ENCODE measurements around the gene SORCS2.

Gene SORCS2

DNA sequence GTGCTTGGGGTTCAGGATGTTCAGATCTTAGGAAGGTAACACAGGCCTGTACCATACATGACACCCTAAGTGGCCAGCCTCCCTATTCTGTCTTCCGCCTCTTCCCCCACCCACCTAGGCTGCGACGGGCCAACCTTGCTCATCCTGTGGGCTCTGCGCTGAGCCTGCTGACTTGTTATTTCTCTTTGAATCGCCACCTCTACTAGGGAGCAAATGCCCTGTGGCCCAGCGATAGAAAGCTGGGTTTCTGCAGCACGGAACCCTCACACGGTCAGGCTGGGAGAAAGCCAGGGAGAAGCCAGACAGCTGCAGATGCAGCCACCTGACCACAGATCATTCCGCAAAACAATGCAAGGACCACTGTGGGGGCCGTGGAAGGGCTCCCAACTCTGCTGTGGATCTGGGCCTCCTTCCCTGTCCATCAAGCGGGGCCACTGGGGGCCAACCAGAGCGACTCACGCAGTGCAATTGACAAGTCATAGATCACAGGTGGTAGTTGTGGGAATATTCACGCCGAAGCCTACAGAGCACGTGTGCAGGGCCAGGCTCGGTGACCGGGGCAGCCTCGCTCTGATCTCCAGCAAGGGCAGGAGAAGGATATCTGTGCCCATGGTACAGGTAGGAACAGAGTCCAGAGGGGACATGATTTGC lies 519.8 kb downstream of the SORCS2 start:
- DNase-seq (ENCODE audit: low spot score), result no peak

DNA sequence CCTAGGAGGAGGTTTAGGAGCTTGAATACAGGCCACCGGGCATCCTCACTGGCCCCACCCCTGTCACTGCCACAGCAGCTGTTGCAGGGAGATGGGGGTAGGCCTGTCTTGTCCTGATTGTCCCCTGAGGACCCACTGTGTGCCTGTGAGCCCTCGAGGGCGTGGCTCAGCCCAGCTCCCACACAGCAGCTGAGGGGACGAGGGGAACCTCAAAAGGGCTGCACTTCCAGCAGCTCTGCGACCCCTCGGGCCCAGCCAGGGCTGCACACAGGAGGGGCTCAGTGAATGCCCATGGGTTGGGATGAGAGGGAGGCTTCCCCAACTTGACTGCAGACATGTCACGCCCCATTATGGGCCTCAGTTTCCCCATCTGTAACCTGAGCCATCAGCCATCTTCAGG lies 521.4 kb downstream of the SORCS2 start:
- DNase-seq (ENCODE audit: low spot score), result no peak

DNA sequence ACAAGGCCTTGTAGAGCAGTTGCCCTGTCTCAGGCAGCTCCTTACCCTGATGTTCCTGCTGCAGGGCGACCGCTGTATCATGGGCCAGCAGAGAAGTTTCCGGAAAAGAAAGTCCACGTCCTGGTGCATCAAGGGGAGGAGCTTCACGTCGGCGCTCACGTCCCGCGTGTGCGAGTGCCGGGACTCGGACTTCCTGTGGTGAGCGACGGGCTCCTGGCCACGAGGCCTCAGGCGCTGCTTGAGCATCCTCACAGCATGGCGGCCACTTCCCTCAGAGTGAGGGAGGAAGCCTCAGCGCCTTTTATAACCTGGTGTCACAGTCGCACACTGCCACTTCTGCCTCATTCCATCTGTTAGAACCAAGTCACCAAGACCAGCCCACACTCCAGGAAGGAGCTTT lies 521.8 kb downstream of the SORCS2 start:
- no peak for DNase-seq (ENCODE audit: low spot score)

DNA sequence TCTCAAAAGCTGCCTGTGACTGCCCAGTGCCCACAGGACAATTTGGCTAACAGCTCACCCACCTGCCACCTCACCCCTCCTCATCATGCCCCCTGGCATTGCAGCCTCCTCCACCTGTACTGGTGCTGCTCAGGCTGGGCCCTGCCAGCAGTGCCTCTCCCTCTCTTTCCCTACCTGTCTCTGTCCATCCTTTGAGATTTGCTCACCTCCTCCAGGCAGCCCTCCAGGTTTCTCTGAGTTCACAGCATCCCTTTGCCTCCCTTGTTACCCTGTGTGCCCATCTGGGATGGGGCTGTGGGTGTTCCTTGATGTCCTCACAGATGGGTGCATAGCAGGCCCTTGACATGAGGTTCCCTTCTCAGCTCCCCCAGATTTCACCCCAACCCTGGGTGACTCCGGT lies 522.4 kb downstream of the SORCS2 start:
- no peak for DNase-seq (ENCODE audit: low spot score)

DNA sequence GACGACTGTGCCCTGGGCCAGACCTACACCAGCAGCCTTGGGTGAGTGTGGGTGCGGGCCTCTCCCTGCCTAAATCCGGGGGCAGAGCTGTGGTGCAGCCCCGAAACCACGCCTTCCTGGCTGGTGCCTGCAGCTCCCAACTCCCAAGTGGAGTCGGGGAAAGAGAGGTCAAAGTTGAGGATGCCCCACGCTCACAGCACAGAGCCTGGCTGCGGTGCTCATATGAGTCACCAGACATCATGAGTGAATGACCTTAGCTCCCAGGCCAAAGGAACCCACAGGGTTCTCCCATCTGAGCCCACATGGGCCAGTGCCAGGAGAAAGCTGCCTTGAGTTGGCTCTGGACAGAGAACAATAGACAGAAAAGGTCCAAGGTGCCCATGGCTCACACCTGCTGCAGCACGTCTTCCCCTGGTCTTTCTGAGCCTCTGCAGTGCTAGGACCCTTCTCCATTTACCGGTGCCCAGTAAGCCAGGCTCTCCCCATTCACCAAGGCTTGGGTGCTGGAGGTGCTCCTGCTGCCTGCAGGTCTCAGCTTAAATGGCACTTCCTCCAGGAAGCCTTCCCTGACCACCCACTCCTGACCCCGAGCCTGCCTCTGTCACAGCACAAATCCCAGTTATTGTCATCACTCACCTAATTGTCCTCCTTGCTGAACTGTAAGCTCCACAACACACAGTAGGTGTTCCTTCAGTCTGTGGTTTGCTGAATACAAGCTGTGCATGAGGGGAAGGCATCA lies 523.1 kb downstream of the SORCS2 start:
- DNase-seq (ENCODE audit: low spot score), result no peak

DNA sequence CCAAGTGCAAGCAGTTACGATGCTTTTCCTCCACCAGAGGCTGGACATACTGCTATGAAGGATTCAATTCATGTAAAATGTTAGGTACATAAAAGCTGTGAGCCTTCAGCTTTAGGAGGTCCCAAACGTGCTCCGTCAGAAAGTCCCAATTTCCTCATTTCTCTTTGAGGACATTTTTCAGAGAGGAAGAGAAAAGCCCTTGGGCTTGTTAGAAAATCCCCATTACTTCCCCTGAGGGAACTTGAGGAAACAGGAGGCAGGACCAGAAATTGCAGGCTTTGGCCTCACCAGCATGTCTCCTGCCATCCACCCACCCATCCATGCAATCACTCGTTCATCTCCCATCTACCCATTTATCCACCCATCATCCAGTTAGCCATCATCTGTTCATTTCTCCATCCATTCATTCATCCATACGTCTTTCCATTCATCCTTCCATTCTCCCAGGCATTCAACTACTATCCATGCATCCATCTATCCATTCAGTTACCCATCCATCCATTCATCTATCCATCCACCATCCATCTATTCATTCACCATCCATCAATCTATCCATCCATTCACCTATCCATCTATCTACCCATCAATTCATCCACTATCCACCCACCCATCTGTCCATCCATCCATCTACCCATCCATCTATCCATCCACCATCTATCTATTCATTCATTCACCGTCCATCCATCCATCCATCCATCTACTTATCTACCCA lies 523.8 kb downstream of the SORCS2 start:
- no peak for DNase-seq (ENCODE audit: low spot score)

DNA sequence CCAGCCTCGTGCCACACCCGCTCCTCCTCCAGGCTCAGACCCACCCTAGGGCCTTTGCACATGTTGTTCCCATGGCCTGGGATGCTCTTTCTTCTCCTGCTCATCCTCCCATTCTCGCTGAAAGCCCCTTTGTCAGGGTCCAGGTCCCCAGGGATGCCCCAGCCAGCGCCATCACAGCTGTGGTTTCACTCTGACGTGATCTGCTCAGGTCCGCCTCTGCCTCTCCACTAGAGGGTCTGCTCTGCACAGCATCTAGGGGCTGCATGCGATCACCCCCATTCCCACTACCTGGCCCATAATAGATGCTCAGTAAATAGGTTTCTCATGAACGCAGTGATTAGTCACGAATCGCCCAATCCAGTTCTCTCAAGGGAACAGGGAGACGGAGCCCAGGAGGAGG lies 524.8 kb downstream of the SORCS2 start:
- DNase-seq (ENCODE audit: low spot score), result no peak

DNA sequence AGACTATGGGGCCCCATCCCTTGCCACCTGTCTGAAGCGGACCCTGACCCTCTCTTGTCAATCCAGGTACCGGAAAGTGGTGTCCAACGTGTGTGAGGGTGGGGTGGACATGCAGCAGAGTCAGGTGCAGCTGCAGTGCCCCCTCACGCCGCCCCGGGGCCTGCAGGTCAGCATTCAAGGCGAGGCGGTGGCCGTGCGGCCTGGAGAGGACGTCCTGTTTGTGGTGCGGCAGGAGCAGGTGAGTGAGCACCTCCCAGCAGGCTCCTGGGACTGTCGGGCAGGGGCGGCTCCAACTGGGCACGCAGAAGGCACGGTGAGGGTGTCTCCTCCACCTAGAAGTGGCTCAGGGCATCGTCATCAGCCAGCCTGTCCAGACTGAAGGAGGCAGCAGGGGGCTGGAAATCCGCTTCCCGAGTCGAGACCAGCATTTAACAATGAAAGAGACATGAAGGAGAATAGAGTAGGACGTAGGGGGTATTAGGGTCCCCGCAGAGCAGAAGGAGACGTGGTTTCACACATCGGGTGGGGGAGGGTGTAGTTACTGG lies 525.7 kb downstream of the SORCS2 start:
- no peak for DNase-seq (ENCODE audit: low spot score)

DNA sequence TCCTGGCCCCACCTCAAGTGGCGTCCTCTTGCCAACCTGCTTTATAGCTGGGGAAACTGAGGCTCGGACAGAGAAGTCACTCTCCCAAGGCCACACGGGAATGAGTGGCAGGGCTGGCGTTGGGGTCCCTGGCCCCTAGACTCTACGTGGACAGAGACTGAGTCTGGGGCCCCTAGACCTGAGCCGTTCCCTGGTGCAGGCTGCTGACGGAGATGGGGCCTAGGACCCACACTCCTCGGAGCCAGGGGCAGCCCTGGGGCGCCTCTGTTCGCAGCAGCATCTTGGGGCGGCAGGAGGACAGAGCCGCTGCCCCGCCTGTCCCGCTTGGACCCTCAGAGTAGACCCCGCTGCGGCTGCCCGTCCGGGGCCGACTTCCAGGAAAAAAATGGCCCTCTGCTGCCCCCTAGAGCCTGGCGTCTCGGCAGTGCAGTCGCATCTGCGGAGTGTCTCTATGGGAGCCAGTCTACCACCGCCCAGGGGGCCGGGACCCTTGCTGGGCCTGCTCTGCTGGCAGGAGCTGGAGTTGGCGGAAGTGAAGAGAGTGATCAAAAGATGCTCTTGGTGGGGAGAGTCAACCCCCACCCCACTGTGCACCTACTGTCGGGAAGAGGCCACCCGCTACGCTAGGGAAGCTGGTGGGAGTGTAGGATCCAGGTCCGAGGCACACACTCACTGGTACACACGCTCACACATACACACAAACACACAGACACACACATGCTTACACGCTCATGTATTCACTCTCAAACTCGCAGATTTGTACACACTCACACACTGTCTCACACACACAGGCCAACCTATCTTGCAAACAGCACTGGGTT lies 527.2 kb downstream of the SORCS2 start:
- peak; percentile 89 for DNase-seq (ENCODE audit: low spot score)

DNA sequence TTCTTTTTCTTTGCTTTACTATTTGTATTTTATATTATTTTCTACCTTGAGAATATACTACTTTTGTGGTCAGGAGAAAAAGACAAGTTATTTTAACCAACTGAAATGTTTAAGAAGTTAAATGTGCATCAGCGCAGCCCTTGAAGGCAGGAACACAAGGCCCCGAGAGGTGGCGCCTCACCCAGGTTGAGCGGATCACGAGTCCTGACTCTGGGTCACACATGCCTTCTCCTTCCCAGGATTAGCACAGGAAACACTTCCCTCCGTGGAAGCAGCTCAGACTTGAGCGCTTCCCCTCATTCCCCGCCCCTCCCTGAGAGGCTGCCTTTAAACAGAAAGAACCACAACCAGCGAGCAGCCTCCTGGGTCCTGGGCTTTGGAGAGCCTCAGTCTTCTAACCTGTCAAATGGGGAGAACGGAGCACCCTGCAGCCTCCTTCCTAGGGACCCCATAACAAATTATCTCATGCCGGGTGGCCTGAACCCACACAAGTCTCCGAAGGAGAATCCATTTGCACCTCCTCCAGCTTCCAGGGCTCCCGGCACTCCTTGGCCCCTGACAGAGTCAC lies 529.7 kb downstream of the SORCS2 start:
- DNase-seq (ENCODE audit: low spot score), result no peak

DNA sequence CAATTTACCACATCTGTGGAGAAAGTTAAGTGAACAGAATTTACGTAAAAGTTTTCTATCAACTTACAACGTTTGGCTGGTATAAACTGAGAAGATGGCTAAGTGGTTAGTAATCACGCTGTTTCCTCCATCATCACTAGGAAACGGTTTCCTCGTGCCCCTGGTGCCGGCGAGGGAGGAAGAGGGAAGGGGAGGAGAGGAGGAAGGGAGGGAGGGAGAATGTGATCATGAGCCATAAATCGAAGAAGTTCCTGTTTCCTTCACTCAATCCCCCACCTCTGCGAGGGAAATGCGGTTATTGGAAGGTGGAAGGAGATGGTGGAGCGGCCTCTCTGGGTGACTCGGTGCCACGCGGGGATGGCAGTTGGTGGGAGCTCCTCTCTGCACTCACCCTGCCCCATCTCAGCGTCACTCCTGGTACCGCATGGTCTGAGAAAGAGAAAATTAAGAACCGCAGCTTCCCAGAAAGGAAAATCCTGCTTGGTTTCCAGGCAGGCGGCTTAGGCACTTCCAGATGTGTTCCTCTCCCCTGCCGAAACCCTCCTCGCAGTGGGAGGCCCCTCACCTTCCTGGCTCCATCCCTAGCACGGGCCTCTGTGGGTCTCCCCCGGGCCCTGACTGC lies 530.5 kb downstream of the SORCS2 start:
- DNase-seq (ENCODE audit: low spot score), result no peak

DNA sequence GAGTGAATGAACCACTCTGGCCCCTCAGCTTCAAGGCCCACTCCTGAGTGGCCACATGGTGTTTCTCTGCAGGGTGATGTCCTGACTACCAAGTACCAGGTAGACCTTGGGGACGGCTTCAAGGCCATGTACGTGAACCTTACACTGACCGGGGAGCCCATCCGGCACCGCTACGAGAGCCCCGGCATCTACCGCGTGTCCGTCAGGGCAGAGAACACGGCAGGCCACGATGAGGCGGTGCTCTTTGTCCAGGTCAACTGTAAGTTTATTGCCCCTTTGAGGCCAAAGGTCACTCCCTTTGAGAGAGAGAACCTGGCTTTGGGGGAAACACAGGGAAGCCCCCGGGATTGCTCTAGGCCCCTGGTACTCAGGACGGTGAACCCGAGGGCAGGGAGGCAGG lies 531.3 kb downstream of the SORCS2 start:
- no peak for DNase-seq (ENCODE audit: low spot score)

DNA sequence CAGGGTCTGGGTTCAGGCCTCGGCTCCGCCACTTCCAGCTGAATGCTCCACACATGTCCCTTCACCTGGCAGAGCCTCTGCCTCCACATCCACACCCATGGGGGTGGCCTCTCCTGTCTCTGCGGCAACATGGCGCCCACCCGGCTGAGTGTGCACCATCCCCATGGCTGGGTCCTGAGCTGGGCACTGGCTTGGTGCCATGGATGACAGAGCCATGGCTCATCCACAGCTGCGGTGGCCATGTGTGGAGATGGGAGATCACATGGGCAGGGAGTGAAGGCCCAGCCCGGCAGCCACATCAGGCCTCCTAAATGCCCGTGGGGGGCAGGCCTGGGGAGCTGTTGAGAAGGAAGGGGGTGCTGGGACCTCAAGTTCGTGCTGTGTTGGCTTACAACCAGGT lies 533.6 kb downstream of the SORCS2 start:
- peak; percentile 51 for DNase-seq (ENCODE audit: low spot score)

DNA sequence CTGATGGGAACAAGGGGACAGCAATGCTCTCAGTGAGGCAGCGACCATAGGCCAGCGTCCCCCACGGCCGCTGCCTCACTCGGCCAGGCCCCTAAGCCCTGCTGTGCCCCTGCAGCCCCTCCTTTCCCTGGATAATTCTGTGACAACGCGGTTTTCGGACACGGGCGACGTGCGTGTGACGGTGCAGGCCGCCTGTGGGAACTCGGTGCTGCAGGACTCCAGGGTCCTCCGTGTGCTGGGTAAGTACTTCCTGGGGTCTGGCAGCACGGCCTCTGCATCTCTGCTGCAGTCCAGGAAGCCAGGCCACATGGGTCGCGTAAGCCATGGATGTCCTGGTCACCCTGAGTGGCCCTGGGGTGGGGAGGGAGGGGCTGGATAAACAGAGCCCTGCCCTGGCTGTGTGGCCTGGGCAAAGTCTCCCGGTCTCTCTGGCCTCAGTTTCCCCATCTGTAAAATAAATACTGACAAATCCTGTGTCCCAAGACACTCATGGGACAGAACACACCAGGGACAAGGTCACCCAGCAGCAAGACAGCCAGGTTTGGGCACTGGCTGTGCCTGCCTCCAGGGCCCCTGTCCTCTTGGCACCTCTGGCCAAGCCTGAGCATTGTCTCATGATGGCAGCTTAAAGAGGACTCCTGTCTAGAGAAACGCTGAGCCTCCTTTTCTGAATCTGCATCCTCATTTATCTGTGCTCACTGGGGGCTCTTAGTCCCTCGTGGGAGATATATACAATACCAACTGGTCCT lies 534.5 kb downstream of the SORCS2 start:
- DNase-seq (ENCODE audit: low spot score), result no peak

DNA sequence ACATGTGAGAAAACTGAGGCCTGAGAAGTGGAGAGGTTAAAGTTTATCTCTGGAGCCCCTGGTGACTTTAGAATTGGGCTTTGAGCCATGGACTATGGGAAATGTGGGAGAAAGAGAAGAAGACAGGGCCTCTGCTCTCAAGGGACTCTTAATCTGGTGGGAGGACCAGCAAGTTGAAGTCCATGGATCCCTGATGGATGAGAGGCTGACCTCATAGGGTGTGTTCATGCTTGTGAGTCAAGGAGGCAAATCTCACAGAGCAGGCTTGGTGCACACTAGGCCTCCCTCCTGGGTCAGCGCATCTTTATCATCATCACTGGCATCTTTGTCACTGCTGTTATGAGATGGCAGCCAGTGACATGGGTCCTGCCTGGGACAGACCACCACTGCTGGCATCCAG lies 535.4 kb downstream of the SORCS2 start:
- peak; percentile 43 for DNase-seq (ENCODE audit: low spot score)

DNA sequence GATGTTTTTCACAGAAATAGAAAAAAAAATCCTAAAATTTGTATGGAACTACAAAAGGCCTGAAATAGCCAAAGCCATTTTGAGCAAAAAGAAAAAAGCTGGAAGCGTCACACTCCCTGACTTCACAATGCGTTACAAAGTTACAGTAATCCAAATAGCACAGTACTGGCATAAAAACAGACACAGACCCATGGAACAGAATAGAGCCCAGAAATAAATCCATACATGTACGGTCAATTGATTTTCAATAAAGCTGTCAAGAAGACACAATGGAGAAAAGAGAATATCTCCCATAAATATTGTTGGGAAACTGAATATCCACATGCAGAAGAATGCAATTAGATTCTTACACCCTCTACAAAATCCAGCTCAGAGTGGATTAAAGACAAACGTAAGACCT lies 539.1 kb downstream of the SORCS2 start:
- DNase-seq (ENCODE audit: low spot score), result no peak

DNA sequence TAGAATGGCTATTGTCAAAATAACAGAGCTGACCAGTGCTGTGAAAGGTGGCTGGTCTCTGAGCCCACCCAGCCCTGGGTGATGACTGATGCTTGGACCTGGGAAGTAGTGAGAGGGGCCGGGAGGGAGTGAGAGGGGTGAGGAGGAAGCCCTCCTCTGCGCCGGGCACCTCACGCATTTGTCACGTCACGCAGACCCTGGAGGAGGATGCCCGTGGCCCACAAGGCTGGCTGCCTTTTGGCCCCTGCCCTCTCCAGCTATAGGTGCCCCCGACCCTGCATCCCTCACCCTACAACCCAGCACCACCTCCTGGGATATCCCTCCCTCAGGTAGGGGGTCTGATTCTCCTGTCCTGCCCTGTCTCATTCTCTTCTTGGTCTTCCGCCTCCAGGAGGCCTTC lies 539.9 kb downstream of the SORCS2 start:
- no peak for DNase-seq (ENCODE audit: low spot score)

DNA sequence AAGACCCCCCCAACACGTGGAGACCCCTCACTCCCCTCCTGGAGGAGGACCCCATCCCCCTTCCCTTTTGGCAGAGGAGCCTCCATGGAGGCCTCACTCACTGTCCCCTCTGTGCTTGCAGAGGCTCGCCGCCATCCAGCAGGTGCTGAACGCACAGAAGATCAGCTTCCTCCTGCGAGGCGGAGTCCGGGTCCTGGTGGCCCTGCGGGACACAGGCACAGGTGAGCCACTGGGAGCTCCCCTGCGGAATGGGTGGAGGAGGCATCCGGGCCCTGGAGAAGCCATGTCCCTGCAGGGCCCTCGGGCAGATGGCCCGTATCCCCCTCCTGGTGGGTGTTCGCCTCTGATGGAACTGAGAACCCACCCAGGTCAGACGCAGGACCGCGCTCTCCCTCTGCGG lies 540.9 kb downstream of the SORCS2 start:
- DNase-seq (ENCODE audit: low spot score), result no peak

DNA sequence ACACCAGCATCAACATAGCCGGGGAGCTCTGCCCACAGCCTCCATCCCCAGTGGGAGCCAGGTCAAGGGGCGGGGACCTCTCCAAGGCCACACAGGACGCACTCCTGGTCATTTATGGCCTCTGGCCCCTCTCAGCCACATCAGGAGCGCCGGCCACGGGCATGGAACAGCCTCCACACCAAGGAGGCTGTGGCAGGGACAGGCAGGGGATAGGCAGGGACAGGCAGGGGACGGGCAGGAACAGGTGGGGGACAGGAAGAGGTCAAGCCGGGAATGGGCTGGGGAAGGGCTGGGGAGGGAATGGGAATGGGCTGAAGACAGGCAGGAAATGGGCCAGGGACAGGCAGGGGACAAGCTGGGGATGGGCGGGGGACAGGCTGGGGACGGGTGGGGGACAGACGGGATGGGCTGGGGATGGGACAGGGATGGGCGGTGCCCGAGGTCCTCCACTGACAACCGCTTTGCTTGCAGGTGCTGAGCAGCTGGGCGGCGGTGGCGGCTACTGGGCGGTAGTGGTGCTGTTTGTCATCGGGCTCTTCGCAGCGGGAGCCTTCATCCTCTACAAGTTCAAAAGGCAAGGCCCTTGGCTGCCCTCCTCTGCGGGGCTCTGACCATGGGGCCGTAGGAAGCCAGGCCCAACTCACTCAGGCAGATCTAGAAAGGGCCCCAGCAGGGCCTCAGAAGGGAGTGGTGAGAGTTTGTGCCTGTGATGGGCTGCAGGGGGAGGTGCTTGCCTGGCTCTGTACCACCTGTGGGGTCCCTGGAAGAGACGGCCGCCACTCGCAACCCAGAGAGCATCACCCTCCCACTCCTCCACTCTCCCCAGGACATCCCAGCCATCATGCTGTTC lies 541.7 kb downstream of the SORCS2 start:
- DNase-seq (ENCODE audit: low spot score), result no peak

Data from AG08396 (cell line).